ENCODE results near the gene ZNF407. TPM values are rescaled to one million over a fixed set of nuclear protein-coding genes. Genes with fewer than 3 reads are reported as not detected.

The ZNF407 gene
- total RNA-seq, 1 donor from 2014 or later = 23.8 TPM

GRCh38 chr18:74728586-74728985 lies 130.9 kb downstream of the ZNF407 start:
- no peak for DNase-seq (ENCODE audit: low read depth)

- no peak for DNase-seq (ENCODE audit: low read depth)
Measured at GRCh38 chr18:74731097-74731496, 133.4 kb downstream of the ZNF407 start.

GRCh38 chr18:74732380-74732779 lies 134.7 kb downstream of the ZNF407 start:
- no peak for DNase-seq (ENCODE audit: low read depth)

- DNase-seq (ENCODE audit: low read depth) = no peak
Measured at GRCh38 chr18:74733598-74733997, 135.9 kb downstream of the ZNF407 start.

GRCh38 chr18:74734013-74734444 lies 136.4 kb downstream of the ZNF407 start:
- no peak for DNase-seq (ENCODE audit: low read depth)

GRCh38 chr18:74739926-74740325 lies 142.3 kb downstream of the ZNF407 start:
- no peak for DNase-seq (ENCODE audit: low read depth)

GRCh38 chr18:74742573-74743243 lies 145.0 kb downstream of the ZNF407 start:
- DNase-seq (ENCODE audit: low read depth) = peak; percentile 60

- DNase-seq (ENCODE audit: low read depth) = peak; percentile 54
Measured at GRCh38 chr18:74745633-74746403, 148.1 kb downstream of the ZNF407 start.

GRCh38 chr18:74748809-74749208 lies 151.1 kb downstream of the ZNF407 start:
- DNase-seq (ENCODE audit: low read depth) = no peak

- no peak for DNase-seq (ENCODE audit: low read depth)
Measured at GRCh38 chr18:74758995-74759394, 161.3 kb downstream of the ZNF407 start.

- no peak for DNase-seq (ENCODE audit: low read depth)
Measured at GRCh38 chr18:74760026-74760425, 162.4 kb downstream of the ZNF407 start.

- DNase-seq (ENCODE audit: low read depth) = no peak
Measured at GRCh38 chr18:74760436-74760835, 162.8 kb downstream of the ZNF407 start.

GRCh38 chr18:74766251-74766650 lies 168.6 kb downstream of the ZNF407 start:
- DNase-seq (ENCODE audit: low read depth) = no peak

GRCh38 chr18:74768096-74768495 lies 170.4 kb downstream of the ZNF407 start:
- DNase-seq (ENCODE audit: low read depth) = no peak

- no peak for DNase-seq (ENCODE audit: low read depth)
Measured at GRCh38 chr18:74773171-74773624, 175.5 kb downstream of the ZNF407 start.

- no peak for DNase-seq (ENCODE audit: low read depth)
Measured at GRCh38 chr18:74774486-74774885, 176.8 kb downstream of the ZNF407 start.

GRCh38 chr18:74775239-74775638 lies 177.6 kb downstream of the ZNF407 start:
- DNase-seq (ENCODE audit: low read depth) = no peak

GRCh38 chr18:74778191-74778847 lies 180.6 kb downstream of the ZNF407 start:
- no peak for DNase-seq (ENCODE audit: low read depth)

- no peak for DNase-seq (ENCODE audit: low read depth)
Measured at GRCh38 chr18:74784752-74785151, 187.1 kb downstream of the ZNF407 start.

- DNase-seq (ENCODE audit: low read depth) = no peak
Measured at GRCh38 chr18:74785632-74786031, 188.0 kb downstream of the ZNF407 start.

- no peak for DNase-seq (ENCODE audit: low read depth)
Measured at GRCh38 chr18:74788657-74789056, 191.0 kb downstream of the ZNF407 start.

- DNase-seq (ENCODE audit: low read depth) = no peak
Measured at GRCh38 chr18:74789078-74789477, 191.4 kb downstream of the ZNF407 start.

- no peak for DNase-seq (ENCODE audit: low read depth)
Measured at GRCh38 chr18:74790451-74790850, 192.8 kb downstream of the ZNF407 start.

Data from renal cortical epithelial cell (primary cell).